H1 (cell line): Measurements from ENCODE around the gene ZMYND12.

Experiments used
- CBX5 ChIP-seq: fragments of 300-800, 300-1000 bp; sonication (generic); IDR thresholded peaks from 2 replicates; pipeline ENCODE4 v1.7.1; 2016; ENCODE audit warnings: antibody characterized with exemption, low read length, low read depth
- CTCF ChIP-seq, 3 experiments: IDR thresholded peaks; 1 replicate in 2 of 3; 2 replicates in 1 of 3; pipeline versions ENCODE4 v1.5.1 to v1.6.1; 2011; ENCODE audit warnings: low read length in 3 of 3, mild to moderate bottlenecking in 3 of 3, inconsistent platforms in 2 of 3, low read depth in 1 of 3, moderate library complexity in 1 of 3; ENCODE audit not compliant: insufficient read depth in 1 of 3; ENCODE audit errors: control extremely low read depth in 1 of 3
- EP300 ChIP-seq, 2 experiments: IDR thresholded peaks; 1 replicate in 1 of 2; 2 replicates in 1 of 2; pipeline ENCODE4 v1.6.1; 2011 to 2012; ENCODE audit warnings: low read depth in 2 of 2, low read length in 2 of 2, mild to moderate bottlenecking in 2 of 2, borderline replicate concordance in 1 of 2, inconsistent platforms in 1 of 2, moderate library complexity in 1 of 2
- EZH2 ChIP-seq: fragments of 200-600 bp; sonication (generic); IDR thresholded peaks from 2 replicates; pipeline ENCODE4 v1.7.1; 2012; ENCODE audit warnings: low read depth, mild to moderate bottlenecking, moderate library complexity, low read length, inconsistent platforms; ENCODE audit not compliant: severe bottlenecking
- POLR2A ChIP-seq, 2 experiments: IDR thresholded peaks; 1 replicate in 1 of 2; 2 replicates in 1 of 2; pipeline ENCODE4 v1.6.1; 2011; ENCODE audit warnings: low read depth in 2 of 2, low read length in 2 of 2, mild to moderate bottlenecking in 2 of 2; ENCODE audit errors: control extremely low read depth in 1 of 2
- POLR2AphosphoS5 ChIP-seq: IDR thresholded peaks from 2 replicates; pipeline ENCODE4 v1.6.1; 2011; ENCODE audit warnings: low read depth, low read length
- TBP ChIP-seq: IDR thresholded peaks from 2 replicates; pipeline ENCODE4 v1.6.1; 2011; ENCODE audit warnings: low read depth, low read length, improper control_type of control experiment
- YY1 ChIP-seq: IDR thresholded peaks from 2 replicates; pipeline ENCODE4 v1.6.1; 2011; ENCODE audit warnings: low read depth, mild to moderate bottlenecking, low read length
- ZNF274 ChIP-seq: IDR thresholded peaks from 2 replicates; pipeline ENCODE4 v1.7.0; 2012; ENCODE audit warnings: low read length, borderline replicate concordance; ENCODE audit errors: extremely low read depth
- TF ChIP-seq, protein P1 (sequence below): IDR thresholded peaks from 2 replicates; pipeline ENCODE4 v1.6.1; 2011; ENCODE audit warnings: low read depth, mild to moderate bottlenecking, low read length; ENCODE audit not compliant: insufficient read depth

DNA sequence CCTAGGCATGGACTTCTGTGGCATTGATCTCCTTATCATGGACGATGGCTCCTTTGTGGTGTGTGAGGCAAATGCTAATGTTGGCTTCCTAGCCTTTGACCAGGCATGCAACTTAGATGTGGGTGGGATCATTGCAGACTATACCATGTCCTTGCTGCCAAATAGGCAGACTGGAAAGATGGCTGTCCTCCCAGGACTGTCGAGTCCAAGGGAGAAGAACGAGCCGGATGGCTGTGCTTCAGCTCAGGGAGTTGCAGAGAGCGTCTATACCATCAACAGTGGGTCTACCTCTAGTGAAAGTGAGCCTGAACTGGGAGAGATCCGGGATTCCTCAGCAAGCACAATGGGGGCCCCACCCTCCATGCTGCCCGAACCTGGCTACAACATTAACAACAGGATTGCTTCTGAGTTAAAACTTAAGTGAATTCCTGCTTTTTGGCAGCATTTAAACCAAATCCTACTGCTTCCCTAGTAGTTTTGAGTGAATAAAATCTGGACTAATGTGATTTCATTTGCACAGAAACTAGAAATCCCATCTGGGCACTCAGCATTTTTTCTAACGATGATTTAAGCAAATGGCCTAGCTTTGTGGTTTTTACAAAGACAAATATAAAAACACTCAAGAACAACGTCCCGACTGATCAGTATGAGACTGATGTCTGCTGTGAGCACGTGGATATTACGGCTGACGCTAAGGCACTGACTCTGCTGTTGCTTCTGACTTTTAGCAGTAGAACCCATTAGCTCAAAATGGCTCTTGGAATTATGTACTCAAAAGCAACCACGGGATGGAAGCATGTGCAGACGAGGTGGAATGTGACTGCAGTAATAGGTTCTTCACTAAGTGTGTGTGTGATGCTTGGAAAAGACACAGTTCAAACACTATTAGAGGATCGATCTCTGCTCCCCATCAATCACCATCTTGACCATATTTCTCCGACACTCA lies 41.0 kb downstream of the ZMYND12 start:
- TF ChIP-seq CTCF (IDR thresholded peaks at IDR 0.05; ENCODE audit: control extremely low read depth in 1 of 3, insufficient read depth in 1 of 3, low read depth in 1 of 3, low read length in 3 of 3): no peak
- no peak for TF ChIP-seq YY1
- TF ChIP-seq POLR2AphosphoS5: no peak
- TF ChIP-seq CBX5: no peak
- TF ChIP-seq EZH2: no peak
- no peak for TF ChIP-seq EP300 (IDR thresholded peaks at IDR 0.05; ENCODE audit: borderline replicate concordance in 1 of 2, low read depth in 2 of 2, low read length in 2 of 2)
- TF ChIP-seq, protein P1, sequence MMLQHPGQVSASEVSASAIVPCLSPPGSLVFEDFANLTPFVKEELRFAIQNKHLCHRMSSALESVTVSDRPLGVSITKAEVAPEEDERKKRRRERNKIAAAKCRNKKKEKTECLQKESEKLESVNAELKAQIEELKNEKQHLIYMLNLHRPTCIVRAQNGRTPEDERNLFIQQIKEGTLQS: no peak
- TF ChIP-seq POLR2A (IDR thresholded peaks at IDR 0.05; ENCODE audit: control extremely low read depth in 1 of 2, low read depth in 2 of 2, low read length in 2 of 2): no peak
- no peak for TF ChIP-seq ZNF274
- TF ChIP-seq TBP: no peak
